AG04450 (cell line): ENCODE data around the gene SPATA19. TPM values are rescaled to one million over a fixed set of nuclear protein-coding genes. Genes with fewer than 3 reads are reported as not detected.

Experiments
- CTCF ChIA-PET: fragments of 300-600, 350-600 bp; formaldehyde crosslinking; extraction: SDS; loops from one replicate; lab custom pipeline; 2022; ENCODE audit warnings: antibody characterized with exemption, inconsistent platforms; lab: Charles Lee
- POLR2A ChIA-PET: fragments of 350-600 bp; formaldehyde crosslinking; extraction: SDS; loops from one replicate; lab custom pipeline; 2021; ENCODE audit warnings: antibody characterized with exemption, inconsistent platforms; lab: Yijun Ruan, JAX
- DNase-seq: peaks from one replicate; pipeline ENCODE4 v3.0.0-alpha.2; 2011; ENCODE audit warnings: low read depth, low spot score
- H3K27ac ChIP-seq: one replicate; pipeline ENCODE4 v1.5.1; 2012; ENCODE audit warnings: low read depth, low read length, control low read depth
- H3K27me3 ChIP-seq: one replicate; pipeline ENCODE4 v1.6.0; 2012; ENCODE audit warnings: low read length; ENCODE audit not compliant: control insufficient read depth, insufficient read depth
- H3K4me3 ChIP-seq: 2 replicates; pipeline ENCODE4 v1.5.1; 2011; ENCODE audit warnings: mild to moderate bottlenecking, low read depth, low read length, control low read depth
- H3K9me3 ChIP-seq: 2 replicates; pipeline ENCODE4 v1.5.1; 2012; ENCODE audit warnings: low read length; ENCODE audit not compliant: control insufficient read depth, insufficient read depth
- CTCF ChIP-seq: IDR thresholded peaks from 2 replicates; pipeline ENCODE4 v1.5.1; 2011; ENCODE audit warnings: low read depth, low read length, control low read depth, inconsistent platforms
- polyA minus RNA-seq: library from RNA; depleted of rRNA, polyadenylated mRNA; stranded (reverse); fragments of >200 nt; gene quantifications from 2 replicates; pipeline ENCODE4 v1.2.3, GENCODE V29; 2011; rRNA and poly(A)+ RNA removed
- polyA plus RNA-seq: library from polyadenylated mRNA; depleted of rRNA; stranded (reverse); fragments of >200 nt; gene quantifications from 2 replicates; pipeline ENCODE4 v1.2.3, GENCODE V29; 2011; rRNA removed

The SPATA19 gene
- not detected in 2 replicates for polyA plus RNA-seq
- polyA minus RNA-seq = not detected in 2 replicates

- no peaks in the 10 kb centered on the region for H3K27me3 ChIP-seq
- no peak for DNase-seq
- H3K27ac ChIP-seq = no peak within 1 kb of the TSS
- ChIA-PET POLR2A (no interaction called here), CTCF (no interaction called here)
- no peak for TF ChIP-seq CTCF
- peaks cover 31% of the 10 kb centered on the region for H3K9me3 ChIP-seq
- no peak within 1 kb of the TSS for H3K4me3 ChIP-seq
These were observed at the start of gene SPATA19 for GRCh38 chr11:133845413-133845812. Gene SPATA19, minus strand, starts transcription at chr11:133845513. Its CDS starts 67 bp downstream, at chr11:133845446.

GRCh38 chr11:133895061-133895479 is 49.8 kb upstream of the SPATA19 start:
- H3K27ac ChIP-seq = no peak overlapping the region
- ChIA-PET CTCF (no interaction called here), POLR2A (no interaction called here)
- peaks cover 45% of the 10 kb centered on the region for H3K9me3 ChIP-seq
- no peak for DNase-seq
- H3K27me3 ChIP-seq = no peaks in the 10 kb centered on the region
- H3K4me3 ChIP-seq = no peak overlapping the region
- no peak for TF ChIP-seq CTCF

GRCh38 chr11:133893381-133893780 is 48.1 kb upstream of the SPATA19 start:
- Histone ChIP-seq H3K27me3 (no peaks in the 10 kb centered on the region), H3K27ac (no peak overlapping the region), H3K9me3 (peaks cover 45% of the 10 kb centered on the region), H3K4me3 (no peak overlapping the region)
- TF ChIP-seq CTCF = no peak
- ChIA-PET POLR2A (no interaction called here), CTCF (no interaction called here)
- no peak for DNase-seq

- ChIA-PET POLR2A (no interaction called here), CTCF (no interaction called here)
- no peak overlapping the region for H3K27ac ChIP-seq
- DNase-seq = no peak
- H3K9me3 ChIP-seq = peaks cover 48% of the 10 kb centered on the region
- no peaks in the 10 kb centered on the region for H3K27me3 ChIP-seq
- H3K4me3 ChIP-seq = no peak overlapping the region
- TF ChIP-seq CTCF = no peak
These were observed 47.5 kb upstream of the SPATA19 start for GRCh38 chr11:133892584-133893380.

GRCh38 chr11:133892126-133892525 is 46.8 kb upstream of the SPATA19 start:
- POLR2A ChIA-PET = no interaction called here

More at GRCh38 chr11:133892126-133892525, 46.8 kb upstream of the SPATA19 start:
- Histone ChIP-seq H3K4me3 (no peak overlapping the region), H3K27ac (no peak overlapping the region), H3K9me3 (peaks cover 49% of the 10 kb centered on the region), H3K27me3 (no peaks in the 10 kb centered on the region)
- DNase-seq = no peak
- TF ChIP-seq CTCF = no peak
- CTCF ChIA-PET = no interaction called here
